Neutrophil (primary cell): Measurements from ENCODE around the gene PTPRN2.

Source experiments
- H3K27ac ChIP-seq: fragments of 200-600 bp; sonication (generic); 2 replicates; pipeline ENCODE4 v1.5.1; 2016; ENCODE audit warnings: mild to moderate bottlenecking, moderate library complexity
- H3K27me3 ChIP-seq: fragments of 200-600 bp; sonication (generic); 2 replicates; pipeline ENCODE4 v1.6.0; 2016; ENCODE audit warnings: mild to moderate bottlenecking
- H3K36me3 ChIP-seq: fragments of 200-600 bp; sonication (generic); 2 replicates; pipeline ENCODE4 v1.5.1; 2017
- H3K4me1 ChIP-seq, 2 experiments: fragments of 200-600 bp in 1 of 2; sonication (generic) in 1 of 2; 1 replicate in 1 of 2; 2 replicates in 1 of 2; pipeline versions ENCODE4 v1.5.1 to v1.6.1; 2013 to 2016; ENCODE audit warnings: low read depth in 1 of 2, low read length in 1 of 2, mild to moderate bottlenecking in 1 of 2, moderate library complexity in 1 of 2; ENCODE audit not compliant: control insufficient read depth in 1 of 2, insufficient read depth in 1 of 2
- H3K4me3 ChIP-seq, 2 experiments: fragments of 200-600 bp in 1 of 2; sonication (generic) in 1 of 2; 1 replicate in 1 of 2; 2 replicates in 1 of 2; pipeline ENCODE4 v1.5.1; 2013 to 2016; ENCODE audit warnings: low read depth in 1 of 2, low read length in 1 of 2, mild to moderate bottlenecking in 1 of 2, moderate library complexity in 1 of 2
- H3K9me3 ChIP-seq: fragments of 200-600 bp; sonication (generic); 2 replicates; pipeline ENCODE4 v1.5.1; 2016
- TF ChIP-seq, protein P1 (sequence below): fragments of 200-600 bp; sonication (generic); IDR thresholded peaks from 2 replicates; pipeline ENCODE4 v1.5.1; 2016; ENCODE audit warnings: antibody characterized with exemption

PTPRN2 gene

DNA sequence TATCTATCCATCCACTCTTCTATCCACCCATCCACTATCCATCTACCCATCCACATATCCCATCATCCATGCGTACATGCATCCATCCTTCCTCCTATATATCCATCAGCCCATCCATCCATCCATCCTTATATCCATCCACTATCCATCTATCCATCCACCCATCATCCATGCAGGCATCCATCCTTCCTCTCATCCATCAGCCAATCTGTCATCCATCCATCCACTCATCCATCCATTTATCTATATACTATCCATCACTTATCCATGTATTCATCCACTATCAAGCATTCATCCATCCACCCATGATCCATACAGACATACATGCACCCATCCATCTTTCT is 765.0 kb downstream of the PTPRN2 start:
- Histone ChIP-seq H3K27me3 (no peaks in the 10 kb centered on the region), H3K36me3 (no peaks in the 10 kb centered on the region), H3K4me3 (no peak overlapping the region), H3K9me3 (no peaks in the 10 kb centered on the region), H3K27ac (no peak overlapping the region), H3K4me1 (no peaks in the 10 kb centered on the region)
- TF ChIP-seq, protein P1, sequence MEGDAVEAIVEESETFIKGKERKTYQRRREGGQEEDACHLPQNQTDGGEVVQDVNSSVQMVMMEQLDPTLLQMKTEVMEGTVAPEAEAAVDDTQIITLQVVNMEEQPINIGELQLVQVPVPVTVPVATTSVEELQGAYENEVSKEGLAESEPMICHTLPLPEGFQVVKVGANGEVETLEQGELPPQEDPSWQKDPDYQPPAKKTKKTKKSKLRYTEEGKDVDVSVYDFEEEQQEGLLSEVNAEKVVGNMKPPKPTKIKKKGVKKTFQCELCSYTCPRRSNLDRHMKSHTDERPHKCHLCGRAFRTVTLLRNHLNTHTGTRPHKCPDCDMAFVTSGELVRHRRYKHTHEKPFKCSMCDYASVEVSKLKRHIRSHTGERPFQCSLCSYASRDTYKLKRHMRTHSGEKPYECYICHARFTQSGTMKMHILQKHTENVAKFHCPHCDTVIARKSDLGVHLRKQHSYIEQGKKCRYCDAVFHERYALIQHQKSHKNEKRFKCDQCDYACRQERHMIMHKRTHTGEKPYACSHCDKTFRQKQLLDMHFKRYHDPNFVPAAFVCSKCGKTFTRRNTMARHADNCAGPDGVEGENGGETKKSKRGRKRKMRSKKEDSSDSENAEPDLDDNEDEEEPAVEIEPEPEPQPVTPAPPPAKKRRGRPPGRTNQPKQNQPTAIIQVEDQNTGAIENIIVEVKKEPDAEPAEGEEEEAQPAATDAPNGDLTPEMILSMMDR: no peak

DNA sequence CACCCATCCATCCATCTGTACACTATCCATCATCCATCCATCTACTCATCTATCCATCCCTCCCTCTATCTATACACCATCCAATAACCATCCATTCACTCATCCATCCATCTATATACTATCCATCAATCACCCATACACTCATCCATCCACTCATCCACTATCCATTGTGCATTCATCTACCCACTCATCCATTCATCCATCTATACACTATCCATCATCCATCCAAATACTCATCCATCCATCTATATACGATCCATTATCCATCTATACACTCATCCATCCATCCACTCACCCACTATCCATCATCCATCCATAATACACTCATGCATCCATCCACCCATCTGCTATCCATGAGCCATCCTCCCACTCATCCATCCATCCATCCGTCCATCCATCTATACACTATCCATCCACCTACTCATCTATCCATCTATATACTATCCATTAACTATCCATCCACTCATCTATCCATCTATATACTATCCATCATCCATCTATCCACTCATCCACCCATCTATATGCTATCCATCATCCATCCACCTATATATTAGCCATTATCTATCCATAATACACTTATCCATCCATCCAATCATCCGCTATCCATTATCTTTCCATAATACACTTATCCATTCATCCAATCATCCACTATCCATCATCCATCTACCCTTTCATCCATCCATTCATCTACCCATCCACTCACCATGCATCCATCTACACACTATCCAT is 765.5 kb downstream of the PTPRN2 start:
- no peaks in the 10 kb centered on the region for H3K9me3 ChIP-seq
- H3K4me3 ChIP-seq: no peak overlapping the region
- H3K27ac ChIP-seq: no peak overlapping the region
- H3K27me3 ChIP-seq: no peaks in the 10 kb centered on the region
- no peaks in the 10 kb centered on the region for H3K4me1 ChIP-seq
- TF ChIP-seq, protein P1: no peak
- H3K36me3 ChIP-seq: no peaks in the 10 kb centered on the region

DNA sequence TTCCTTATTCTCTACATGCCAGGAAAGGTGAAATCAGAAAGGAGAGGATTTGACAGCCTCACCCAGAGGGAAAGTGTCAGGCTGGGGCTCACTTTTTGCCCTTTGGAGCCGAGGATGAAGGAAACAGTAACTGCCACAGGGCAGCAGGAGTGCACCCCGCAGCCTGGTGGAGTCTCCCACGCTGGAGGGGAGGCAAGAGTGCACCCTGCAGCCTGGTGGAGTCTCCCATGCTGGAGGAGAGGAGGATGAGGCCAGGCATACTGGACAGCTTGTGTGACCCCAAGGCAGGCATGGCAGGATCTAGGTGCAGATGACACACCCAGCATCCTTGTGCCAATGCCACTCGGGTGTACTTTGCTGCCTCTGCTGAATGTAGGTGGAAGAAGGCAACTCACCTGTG is 766.8 kb downstream of the PTPRN2 start:
- no peaks in the 10 kb centered on the region for H3K36me3 ChIP-seq
- H3K27me3 ChIP-seq: no peaks in the 10 kb centered on the region
- H3K9me3 ChIP-seq: no peaks in the 10 kb centered on the region
- no peak overlapping the region for H3K27ac ChIP-seq
- no peaks in the 10 kb centered on the region for H3K4me1 ChIP-seq
- H3K4me3 ChIP-seq: no peak overlapping the region
- TF ChIP-seq, protein P1: no peak

DNA sequence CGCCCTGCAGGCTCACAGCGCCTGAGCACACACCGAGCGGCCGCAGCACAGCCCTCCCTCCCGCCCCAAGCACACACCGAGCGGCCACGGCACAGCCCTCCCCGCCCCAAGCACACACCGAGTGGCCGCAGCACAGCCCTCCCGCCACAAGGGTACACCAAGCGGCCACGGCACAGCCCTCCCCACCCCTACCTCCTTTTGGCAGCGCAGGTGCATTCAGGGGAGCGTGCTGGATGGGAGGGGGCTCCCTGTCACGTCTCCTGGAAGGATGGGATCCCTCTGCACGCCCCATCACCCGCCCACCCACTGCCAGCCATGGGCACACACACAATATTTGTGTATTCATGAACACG is 768.2 kb downstream of the PTPRN2 start:
- H3K9me3 ChIP-seq: no peaks in the 10 kb centered on the region
- H3K27ac ChIP-seq: no peak overlapping the region
- H3K4me3 ChIP-seq: no peak overlapping the region
- H3K4me1 ChIP-seq: no peaks in the 10 kb centered on the region
- H3K27me3 ChIP-seq: no peaks in the 10 kb centered on the region
- H3K36me3 ChIP-seq: no peaks in the 10 kb centered on the region
- TF ChIP-seq, protein P1: no peak

DNA sequence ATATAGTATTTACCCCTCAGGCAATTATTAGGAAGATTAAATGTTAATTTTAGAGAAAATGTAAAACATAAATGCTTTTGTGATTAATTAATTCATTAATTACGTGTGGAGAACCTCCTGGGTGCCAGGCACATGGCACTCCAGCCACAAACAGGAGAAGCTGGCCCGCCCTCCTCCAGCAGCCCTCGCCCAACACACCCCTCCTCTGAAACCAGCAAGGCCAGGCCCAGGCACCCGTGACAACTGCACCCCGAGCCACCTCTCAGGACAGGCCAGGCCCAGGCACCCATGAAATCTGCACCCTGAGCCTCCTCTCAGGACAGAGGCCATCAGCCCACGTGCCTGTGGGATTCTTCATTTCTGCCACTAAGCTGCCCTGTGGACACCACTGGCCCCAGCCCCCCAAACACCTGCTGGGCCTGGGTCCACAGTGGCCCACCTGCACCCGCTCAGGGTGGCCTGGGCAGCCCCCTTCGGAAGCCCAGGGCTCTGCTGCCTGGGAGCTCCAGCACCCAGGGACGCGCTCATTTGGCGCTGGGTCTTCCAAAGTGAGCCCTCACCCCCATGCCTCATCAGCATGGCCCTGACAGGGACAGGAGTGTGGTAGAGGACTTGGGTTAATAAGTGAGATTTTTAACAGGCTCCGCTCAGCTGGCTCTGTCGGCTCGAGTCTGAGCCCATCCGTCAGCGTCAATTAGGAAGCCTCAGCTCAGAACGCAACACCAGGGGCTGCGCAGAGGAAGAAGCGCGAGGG is 768.7 kb downstream of the PTPRN2 start:
- H3K27me3 ChIP-seq: no peaks in the 10 kb centered on the region
- H3K9me3 ChIP-seq: no peaks in the 10 kb centered on the region
- no peaks in the 10 kb centered on the region for H3K4me1 ChIP-seq
- H3K36me3 ChIP-seq: no peaks in the 10 kb centered on the region
- H3K27ac ChIP-seq: no peak overlapping the region
- H3K4me3 ChIP-seq: no peak overlapping the region
- TF ChIP-seq, protein P1: no peak
